Umbilical cord (tissue), 2 donors: ENCODE data around the gene TTLL11. TPM values are rescaled to one million over a fixed set of nuclear protein-coding genes. Genes with fewer than 3 reads are reported as not detected.
"Not testable (repeated sequence)": the region's sequence is repeated elsewhere in the genome, so short reads cannot be mapped to it uniquely, and the experiment has no call there.

Experiments used
- DNase-seq: peaks from one replicate; pipeline ENCODE4 v3.0.0-alpha.2; 2015; ENCODE audit warnings: low spot score
- total RNA-seq: library from RNA; depleted of rRNA; stranded (reverse); fragments of >200 nt; gene quantifications from one replicate; pipeline ENCODE4 v1.2.3, GENCODE V29; 2014; ENCODE audit warnings: low replicate concordance; ENCODE audit not compliant: insufficient read depth

TTLL11 gene
- total RNA-seq, 1 donor from 2014 or later: 8.9 TPM

DNA sequence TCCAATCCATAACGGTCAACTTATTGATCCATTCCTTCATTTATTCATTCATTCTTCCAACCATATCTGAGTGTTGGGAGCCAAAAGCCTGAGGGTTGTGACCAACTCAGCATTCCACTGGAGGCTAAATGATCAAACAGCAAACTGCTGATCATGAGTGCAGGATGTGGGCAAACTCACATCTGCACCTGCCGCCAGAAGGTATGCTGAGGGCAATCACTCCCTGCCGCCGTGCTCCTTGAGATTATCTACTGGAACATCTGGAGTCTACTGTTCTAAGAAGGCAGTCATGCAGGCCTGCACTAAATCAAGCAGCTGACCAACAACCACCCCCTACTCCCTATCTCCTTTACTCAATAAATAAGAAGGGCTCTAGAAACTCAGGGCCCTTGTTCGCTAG is 184.0 kb downstream of the TTLL11 start:
- DNase-seq: no peak

DNA sequence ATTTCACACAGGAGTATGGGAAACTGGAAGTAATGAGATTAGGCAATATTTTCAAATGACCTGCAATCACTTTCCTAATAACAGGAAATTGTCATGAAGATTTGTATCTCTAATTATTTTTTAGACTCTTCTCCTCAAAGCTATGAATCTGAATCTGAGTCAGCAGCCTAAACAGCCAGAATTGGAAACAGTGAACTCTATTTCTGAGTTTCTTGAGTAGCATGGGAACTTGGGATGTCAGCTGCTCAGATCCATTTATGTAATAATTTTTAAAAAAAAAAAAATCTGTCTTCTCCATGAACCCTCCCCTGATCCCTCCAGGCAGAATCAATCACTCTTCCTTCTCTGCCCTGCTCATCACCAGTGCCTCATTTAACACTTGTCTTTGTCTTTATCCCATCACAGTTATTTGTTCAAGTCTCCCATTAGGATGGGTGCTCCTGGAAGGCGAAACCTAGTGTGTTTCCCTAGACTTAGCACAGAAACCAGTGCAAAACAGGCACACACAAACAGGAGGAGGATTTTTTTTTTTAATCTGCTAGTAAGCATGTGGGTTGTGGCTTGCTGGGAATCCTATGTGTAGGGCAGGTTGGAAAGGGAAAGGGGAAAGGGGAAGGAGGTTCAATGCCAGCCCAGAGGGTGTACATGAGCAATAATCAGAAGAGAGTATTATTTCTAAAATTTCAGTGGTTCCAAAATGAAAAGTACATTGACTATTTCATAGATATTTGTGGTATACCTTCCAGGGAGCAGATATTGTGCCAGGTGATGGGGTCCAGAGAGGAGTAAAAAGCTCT is 186.8 kb downstream of the TTLL11 start:
- no peak for DNase-seq

DNA sequence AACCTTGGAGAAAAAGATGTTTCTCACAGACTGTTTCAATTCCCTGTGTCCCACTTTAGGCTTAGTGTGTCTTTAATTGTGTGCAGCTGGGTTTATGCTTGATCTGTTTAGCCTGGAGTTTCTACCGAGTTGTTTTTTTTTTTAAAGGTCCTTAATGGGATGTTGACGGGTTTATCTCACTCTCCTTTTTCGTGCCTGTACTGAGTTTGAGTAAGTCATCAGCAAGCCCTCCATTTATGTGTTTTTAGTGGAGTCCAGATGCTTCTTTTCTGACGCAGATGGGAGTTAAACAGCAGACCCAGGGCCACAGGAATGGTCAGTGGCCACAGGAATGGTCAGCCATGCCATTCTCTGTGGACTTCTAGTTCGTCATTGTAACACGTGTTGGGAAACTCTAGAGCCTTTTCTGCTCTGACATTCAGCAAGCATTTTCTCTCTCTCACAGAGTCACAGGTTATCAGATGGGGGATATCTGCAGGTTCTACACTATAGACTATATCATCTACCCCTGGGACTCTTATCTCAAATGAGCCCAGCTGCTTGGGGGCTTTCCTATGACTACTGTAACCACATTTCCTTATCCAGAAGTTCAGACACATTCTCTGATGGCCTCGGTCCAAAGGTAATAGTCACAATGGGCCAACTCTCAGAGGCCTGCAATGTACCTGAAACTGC is 190.5 kb downstream of the TTLL11 start:
- peak; percentile 21 for DNase-seq

DNA sequence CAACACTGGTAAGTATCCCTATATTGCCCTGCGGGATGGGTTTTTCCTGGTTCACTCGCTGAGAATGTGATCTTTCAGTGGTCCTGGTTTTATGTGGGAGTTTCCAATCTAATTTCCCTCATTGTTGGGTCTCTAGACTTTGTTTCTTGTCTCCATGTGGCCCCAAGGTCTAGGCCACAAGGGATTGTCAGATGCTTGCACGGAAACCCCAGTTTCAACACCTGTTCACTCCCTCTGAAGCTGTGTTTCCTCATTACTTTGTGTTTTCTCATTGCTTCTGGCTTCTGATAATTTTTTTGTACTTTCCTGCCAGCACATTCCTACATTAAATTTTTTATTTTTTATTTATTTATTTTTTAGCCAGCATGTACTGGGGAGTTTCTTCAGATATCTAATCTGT is 191.5 kb downstream of the TTLL11 start:
- no peak for DNase-seq

DNA sequence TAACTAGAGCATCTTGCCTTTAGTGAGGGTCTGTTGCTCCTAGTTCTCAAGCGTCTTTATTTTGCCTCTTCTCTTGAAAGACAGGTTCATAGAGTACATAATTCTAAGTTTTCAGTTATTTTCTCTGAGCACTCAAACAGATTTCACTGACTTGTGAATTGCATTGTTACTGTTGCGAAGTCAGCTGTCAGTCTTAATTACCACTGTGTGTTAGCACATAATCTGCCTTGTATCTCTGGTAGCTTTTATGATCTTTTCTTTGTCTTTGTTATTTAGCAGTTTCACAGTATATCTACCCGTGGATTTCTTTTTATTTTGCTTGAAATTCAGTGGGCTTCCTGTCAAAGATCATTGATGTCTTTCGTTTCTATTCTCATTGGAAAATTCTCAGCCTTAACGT is 192.9 kb downstream of the TTLL11 start:
- DNase-seq: no peak

DNA sequence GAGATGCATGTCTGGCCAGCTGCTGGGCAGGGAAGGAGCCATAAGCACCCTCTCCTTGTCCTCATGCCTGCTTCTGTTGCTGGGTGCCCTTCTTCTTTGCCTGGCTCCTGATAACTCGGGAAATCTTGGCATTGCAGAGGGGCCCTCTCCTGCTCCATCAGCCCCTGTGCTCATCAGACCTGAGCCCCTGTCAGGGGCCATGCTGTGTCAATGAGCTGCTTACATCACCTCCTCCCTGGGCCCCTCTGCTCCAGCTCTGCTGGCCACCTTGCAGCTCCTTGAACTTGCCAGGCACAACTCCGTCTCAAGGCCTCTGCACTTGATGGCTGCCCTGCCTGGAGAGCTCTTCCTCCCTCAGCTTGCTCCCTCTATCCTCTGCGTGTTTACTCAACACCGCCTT is 194.3 kb downstream of the TTLL11 start:
- DNase-seq: no peak

DNA sequence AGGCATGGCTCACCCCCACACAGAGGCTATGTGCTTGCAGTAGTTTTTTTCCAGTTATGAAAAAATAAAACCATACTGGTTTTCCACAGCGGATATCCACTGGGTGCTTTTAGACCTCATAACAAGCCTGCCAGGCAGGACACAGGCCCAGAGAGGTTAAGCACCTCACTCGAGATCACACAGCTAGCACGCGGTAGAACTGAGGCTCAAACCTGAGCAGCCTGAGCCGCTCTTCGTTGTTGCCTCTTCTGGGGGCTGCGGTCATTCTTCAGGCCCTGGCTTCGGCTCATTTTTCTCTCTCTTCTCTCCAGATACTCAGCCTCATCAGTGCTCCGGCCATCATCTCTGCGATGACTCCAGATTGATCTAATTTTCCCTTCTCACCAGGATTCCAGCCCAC is 196.0 kb downstream of the TTLL11 start:
- no peak for DNase-seq

DNA sequence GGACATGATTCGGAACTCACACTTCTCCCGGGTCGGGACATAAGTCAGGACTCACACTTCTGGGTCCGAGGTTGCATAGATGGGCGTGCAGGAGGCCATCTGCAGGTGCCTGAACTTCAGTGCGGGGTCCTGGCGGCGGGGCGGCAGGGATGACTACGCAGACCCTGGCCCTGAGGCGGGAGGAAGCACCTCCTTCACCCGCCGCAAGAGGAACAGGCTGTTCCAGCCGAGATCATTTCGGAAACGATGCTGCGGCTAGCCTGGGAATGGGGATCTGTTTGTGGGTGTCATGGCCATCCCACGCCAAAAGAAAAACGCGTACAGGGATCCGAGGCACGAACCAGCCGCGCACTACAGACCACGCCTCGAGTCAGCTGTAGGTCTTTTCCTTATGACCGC is 196.6 kb downstream of the TTLL11 start:
- no peak for DNase-seq

DNA sequence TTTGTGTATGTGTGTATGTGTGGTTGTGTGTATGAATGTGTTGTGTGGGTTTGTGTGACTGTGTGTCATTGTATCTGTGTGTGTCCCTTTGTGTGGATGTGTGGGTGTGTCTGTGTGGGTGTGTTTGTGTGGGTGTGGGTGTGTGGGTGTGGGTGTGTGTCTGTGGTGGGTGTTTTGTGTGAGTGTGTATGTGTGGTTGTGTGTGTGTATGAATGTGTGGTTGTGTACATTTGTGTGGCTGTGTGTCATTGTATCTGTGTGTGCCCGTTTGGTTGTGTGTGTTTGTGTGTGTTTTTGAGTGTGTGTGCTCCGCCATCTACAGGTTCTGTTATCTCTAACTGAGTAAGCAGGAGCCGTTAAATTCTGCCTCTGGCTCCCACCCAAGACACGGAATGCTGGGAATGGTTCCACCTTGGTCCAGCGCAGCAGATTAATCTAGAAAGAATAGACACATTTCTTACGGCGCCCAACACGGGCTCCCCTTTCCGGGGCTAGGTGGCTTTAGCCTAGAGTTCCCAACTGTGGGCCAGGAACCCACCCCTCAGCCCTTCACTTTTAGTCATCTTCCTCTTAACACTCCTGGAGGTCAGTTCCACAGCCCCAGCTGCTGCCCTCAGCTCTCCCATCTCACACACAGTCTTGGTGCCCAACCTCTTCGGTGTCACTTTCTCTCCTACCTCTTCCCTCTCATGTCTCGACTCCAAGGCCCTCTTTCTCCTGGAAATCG is 197.1 kb downstream of the TTLL11 start:
- DNase-seq: peak; percentile 40

DNA sequence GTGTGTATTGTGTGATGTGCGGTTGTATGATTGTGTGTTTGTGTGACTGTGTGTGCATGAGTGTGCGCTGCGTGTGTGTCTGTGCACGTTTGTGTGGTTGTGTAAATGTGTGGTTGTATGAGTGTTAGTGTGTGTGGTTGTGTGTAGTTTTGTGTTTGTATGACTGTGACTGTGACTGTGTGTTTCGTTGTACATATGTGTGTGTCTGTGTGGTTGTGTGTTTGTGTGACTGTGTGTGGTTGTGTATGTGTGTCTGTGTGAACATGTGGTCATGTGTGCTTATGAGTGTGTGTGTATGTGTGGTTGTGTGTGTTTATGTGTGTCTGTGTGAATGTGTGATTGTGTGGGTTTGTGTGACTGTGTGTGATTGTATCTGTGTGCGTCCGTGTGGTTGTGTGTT is 197.8 kb downstream of the TTLL11 start:
- DNase-seq: no peak

DNA sequence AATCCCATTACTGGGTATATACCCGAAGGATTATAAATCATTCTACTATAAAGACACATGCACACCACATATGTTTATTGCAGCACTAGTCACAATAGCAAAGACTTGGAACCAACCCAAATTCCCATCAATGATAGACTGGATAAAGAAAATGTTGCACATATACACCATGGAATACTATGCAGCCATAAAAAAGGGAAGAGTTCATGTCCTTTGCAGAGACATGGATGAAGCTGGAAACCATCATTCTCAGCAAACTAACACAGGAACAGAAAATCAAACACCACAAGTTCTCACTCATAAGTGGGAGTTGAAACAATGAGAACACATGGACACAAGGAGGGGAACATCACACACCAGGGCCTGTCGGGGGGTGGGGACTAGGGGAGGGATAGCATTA is 198.7 kb downstream of the TTLL11 start:
- DNase-seq: not testable (repeated sequence)

DNA sequence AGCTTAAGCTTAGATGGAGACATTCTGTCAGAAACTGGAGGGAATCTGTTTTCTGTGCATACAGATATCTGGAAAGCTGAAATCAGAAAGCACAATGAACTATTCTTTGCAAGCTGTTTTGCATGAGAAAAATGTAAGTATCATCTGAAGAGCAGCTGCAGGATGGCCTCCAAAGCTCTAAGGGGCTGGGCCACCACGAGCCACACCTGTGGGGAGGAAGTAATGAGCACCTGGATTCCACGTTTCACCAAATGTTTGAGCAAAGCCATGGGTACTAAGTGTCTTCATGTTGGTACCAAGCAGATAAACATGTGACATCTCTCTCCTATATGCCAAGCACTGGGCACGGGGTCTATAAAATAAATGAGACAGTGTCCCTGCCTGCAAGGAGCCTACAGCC is 199.3 kb downstream of the TTLL11 start:
- DNase-seq: no peak

DNA sequence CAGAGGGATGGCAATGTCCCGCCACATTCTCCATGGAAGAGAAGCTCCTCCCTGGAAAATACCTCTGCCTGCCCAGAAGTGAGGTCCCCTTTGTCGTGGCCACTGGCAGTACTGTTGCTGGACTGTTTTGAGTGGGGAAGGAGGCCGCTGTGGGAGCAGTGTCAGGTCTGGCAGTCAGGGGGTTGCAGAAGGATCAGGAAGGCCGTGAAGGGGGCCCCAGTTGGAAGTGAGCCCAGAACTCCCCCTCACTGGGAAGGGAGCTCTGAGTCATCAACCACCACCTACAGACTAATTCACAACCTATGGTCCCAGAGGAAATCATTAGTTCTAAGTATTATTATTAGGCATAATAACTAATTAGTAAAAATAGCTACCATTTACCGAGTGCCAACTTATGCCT is 200.4 kb downstream of the TTLL11 start:
- DNase-seq: no peak

DNA sequence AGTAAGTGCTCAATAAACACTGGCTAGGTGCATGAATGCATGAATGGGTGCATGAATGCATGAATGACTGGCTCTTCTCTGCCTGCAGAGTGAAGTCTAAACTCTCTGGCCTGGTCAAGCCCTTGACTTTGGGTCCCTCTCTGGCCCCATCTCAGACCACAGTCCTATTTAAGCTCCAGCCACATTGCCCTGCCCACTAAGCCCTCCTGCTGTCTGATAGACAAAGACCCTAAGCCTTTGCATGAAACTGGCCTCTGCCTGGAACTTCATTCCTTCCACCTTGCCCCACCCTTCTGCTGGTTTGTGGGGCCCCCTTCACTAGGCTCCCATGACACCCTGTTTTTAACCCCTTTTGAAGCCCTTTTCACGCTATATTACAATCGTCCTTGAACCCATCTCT is 202.4 kb downstream of the TTLL11 start:
- no peak for DNase-seq

DNA sequence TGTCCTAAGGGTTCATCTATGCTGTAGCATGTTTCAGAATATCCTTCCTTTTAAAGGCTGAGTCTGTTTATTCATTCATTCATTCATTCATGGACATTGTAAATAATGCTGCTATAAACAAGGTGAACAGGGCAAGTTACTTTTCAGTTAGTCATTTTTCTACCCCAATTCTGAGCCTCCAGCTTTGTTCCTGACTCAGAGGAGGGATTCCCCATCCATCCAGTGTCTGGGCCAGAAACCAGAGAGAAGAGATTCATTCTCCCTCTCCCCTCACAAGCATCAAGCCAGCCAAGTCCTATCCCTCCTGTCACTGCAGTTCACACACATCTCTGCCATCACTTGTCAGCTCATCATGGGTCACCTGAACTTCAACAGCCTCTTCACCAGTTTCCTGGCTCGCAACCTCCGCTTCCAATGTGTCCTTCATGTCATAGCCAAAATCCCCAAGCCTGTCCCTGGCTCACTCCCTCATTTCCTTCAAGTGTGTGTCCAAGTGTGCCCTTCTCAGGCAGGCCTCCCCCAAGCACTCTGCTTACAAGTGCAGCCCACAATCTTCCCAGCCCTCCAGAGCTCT is 203.0 kb downstream of the TTLL11 start:
- no peak for DNase-seq

DNA sequence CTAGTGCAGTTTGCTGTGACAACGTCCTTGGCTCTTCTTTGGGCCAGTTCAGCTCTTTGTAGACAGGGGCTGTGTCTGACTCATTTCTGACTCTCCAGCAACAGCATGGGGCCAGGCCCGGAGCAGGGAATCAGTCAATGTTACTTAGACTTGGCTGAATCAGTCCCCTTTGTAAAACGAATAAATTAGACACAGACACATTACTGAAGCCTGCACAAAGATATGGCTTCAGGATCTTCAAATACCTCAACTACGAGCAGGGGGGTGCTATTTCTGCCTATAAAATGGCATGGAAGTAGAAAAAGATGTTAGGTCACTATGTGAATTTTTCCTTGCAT is 204.7 kb downstream of the TTLL11 start:
- no peak for DNase-seq

DNA sequence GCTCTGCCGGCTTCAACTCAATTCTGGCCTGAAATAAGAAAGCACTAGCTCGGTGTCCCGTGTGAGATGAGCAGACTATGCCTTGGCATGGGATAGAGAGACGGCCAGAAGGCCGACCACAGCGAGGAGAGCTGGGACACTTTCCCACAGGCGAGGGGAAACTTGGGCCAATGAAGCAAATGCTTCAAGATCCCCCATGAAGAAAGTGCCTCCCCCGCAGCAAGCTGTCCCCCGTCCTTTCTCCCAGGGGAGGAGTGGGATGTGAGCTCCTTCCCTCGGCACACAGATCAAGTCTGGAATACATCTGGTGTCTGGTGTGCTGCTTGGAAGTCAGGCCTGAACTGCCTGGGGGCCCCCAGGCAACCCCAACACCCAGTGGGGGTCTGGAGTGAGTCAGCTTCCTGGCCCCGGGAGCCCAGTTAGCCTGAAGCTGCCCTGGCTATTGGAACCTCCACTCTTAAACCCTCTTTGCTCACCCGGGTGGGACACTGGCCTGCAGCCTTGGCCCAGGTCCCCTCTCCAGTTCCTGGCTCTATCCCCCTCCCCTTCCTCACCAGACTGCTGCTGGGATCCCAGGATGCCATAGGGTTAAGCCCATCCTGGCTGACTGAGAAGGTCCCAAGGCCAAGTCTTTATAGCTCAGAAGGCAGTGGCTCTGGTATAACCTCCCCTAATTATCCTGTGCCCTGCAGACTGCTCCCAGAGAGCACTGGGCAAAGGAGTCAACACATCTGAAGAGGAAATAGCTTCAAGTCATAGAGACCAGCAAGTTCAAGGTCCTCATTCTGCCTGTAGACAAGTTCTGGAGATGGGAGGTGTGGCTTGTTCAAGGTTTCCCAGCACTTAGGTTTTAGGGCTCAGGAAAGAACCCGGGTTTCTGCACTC is 205.3 kb downstream of the TTLL11 start:
- DNase-seq: no peak

DNA sequence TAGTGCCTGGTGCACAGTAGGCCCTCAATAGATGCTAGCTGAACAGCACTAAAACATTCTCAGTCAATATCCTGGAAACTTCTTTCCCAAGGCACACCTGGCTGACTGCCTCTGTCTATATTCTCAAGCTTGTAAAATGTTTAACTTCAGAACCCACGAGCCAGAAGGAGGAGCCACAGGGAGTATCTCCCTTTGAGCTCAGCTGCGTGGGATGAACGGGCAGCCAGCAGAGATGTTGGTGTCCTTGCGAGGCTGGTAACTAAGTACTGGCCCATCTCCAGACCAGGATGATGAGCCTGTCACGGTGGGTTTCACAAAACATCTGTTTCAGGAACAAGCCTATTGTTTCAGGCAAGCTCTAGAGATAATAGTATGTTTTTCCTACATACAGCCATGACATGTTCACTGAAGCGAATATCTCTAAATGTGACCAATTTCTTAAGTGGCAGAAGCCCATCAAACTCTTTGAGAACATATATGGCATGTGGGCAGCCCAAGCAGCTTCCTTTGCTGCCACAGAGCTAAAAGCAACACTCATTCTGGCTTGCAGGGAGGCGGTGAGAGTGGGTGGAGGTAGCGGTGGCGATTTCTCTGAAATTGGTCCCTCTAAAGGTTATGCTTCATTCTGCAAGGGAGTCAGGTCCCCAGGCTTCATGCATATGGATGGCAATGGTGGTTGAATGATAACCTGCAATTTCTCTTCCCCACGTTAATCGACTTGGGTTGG is 206.2 kb downstream of the TTLL11 start:
- no peak for DNase-seq

DNA sequence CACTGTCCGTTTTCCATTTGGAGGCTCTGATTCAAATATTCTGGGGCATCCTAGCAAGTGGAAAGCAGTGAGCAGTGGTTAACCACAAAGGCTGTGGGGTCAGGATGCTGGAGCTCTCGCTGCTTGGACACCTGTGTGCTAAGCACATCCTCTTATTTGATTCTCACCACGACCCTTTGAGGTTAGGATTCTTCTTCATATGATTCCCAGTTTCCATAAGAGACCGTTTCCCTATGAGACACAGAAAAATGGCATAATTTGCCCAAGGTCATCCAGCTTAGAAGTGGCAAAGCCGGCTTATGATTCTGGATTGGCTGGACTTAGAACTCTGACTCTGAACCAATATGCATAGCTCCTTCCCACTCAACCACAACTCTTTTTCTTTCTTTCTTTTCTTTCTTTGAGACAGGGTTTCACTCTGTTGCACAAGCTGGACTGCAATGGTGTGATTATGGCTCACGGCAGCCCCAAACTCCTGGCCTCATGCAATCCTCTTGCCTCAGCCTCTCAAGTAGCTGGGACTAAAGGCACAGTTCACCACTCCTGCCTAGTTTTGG is 207.7 kb downstream of the TTLL11 start:
- DNase-seq: no peak

DNA sequence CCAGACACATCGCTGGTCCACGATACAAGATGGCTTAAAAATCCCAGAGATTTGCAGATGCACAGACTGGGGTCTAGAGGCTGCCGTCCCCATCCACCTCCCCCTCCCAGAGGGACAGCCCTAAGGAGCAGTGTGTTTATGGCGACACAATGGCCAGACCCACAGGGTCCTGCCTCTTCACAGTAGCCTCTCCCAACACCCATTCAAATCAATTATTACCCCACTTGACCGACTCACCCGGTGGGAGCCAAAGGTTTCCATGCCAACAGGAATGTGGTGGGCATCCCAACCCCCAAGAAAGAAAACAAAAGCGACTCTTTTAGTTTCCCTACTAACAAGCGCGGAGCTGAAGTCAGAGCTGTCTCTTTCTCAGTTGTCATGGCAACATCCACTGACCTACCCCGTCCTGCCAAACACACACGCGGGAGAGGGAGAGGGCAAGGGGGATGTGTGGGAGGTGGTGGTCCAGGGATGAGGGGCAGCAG is 209.0 kb downstream of the TTLL11 start:
- peak; percentile 32 for DNase-seq
